K562 (cell line): ENCODE results near the gene PRKCB. TPM values are rescaled to one million over a fixed set of nuclear protein-coding genes. Genes with fewer than 3 reads are reported as not detected.
A peak's percentile ranks its signal among the peaks of the same experiment; 100 is the strongest.

Experiments
- ATAC-seq: fragments of 200-7000 bp; cut with Tn5 transposase; 3 replicates; pipeline ENCODE4 v1.9.1; 2020; ENCODE audit warnings: moderate library complexity
- BruUV-seq: library from RNA; stranded (reverse); fragments of 400-500 nt; replicated peaks from 2 replicates; lab custom pipeline; 2021; lab: Mats Ljungman, UMichigan
- CTCF ChIA-PET: fragments of 300-600 bp; formaldehyde crosslinking; extraction: SDS; loops from one replicate; lab custom pipeline; 2021; ENCODE audit warnings: low intra/inter-chr PET ratio; lab: Yijun Ruan, JAX
- POLR2A ChIA-PET: fragments of 300-600, 350-650 bp; sonication (Branson Sonifier 250); formaldehyde crosslinking; extraction: SDS; loops from one replicate; lab custom pipeline; 2021; ENCODE audit warnings: antibody characterized with exemption, inconsistent platforms; lab: Yijun Ruan, JAX
- DNase-seq, 4 experiments: peaks; one replicate each; pipeline versions ENCODE4 v3.0.0 to v3.0.0-alpha.2; 2011 to 2018; ENCODE audit warnings: low spot score in 3 of 4, mixed read lengths in 3 of 4; ENCODE audit errors: extremely low read depth in 1 of 4
- FAIRE-seq: peaks from 2 replicates; lab custom pipeline; 2011; peaks lifted over from hg19 to GRCh38; lab: Jason Lieb, UNC
- H2AFZ ChIP-seq: 2 replicates; pipeline ENCODE4 v1.6.0; 2011; ENCODE audit warnings: low read depth, low read length, control low read depth, inconsistent platforms
- H3K27ac ChIP-seq: fragments of 200-600 bp; 3 replicates; pipeline ENCODE4 v1.8.0; 2011; ENCODE audit warnings: low read depth, mild to moderate bottlenecking, control low read depth, inconsistent platforms, low read length, moderate library complexity, mixed read lengths; ENCODE audit errors: extremely low read depth
- H3K27me3 ChIP-seq, 2 experiments: fragments of 300-600 bp in 1 of 2; 2 replicates in 1 of 2; 3 replicates in 1 of 2; pipeline versions ENCODE4 v1.6.0 to v1.8.0; 2011; ENCODE audit warnings: inconsistent platforms in 2 of 2, low read length in 2 of 2, mild to moderate bottlenecking in 1 of 2, mixed read lengths in 1 of 2, moderate library complexity in 1 of 2; ENCODE audit not compliant: control insufficient read depth in 2 of 2, insufficient read depth in 2 of 2
- H3K36me3 ChIP-seq: fragments of 300-600 bp; 3 replicates; pipeline ENCODE4 v1.8.0; 2011; ENCODE audit warnings: mild to moderate bottlenecking, low read length, inconsistent platforms; ENCODE audit not compliant: control insufficient read depth, insufficient read depth
- H3K4me1 ChIP-seq, 2 experiments: fragments of 200-600 bp in 1 of 2; replicated peaks in 1 of 2; 2 replicates in 1 of 2; 3 replicates in 1 of 2; pipeline versions ENCODE4 v1.5.1 to v1.8.0; 2011; ENCODE audit warnings: inconsistent platforms in 2 of 2, low read length in 2 of 2, mild to moderate bottlenecking in 1 of 2, mixed read lengths in 1 of 2, moderate library complexity in 1 of 2; ENCODE audit not compliant: control insufficient read depth in 2 of 2, insufficient read depth in 2 of 2
- H3K4me2 ChIP-seq: 2 replicates; pipeline ENCODE4 v1.6.1; 2011; ENCODE audit warnings: low read length, control low read depth, inconsistent platforms, mixed read lengths; ENCODE audit not compliant: insufficient read depth
- H3K4me3 ChIP-seq: fragments of 200-600 bp; sonication (generic), shearing (Covaris generic); 2 replicates; pipeline ENCODE4 v1.5.1; 2016; ENCODE audit warnings: control low read depth, inconsistent platforms
- H3K79me2 ChIP-seq: fragments of 200-600 bp; 3 replicates; pipeline ENCODE4 v1.8.0; 2011; ENCODE audit warnings: low read length, inconsistent platforms; ENCODE audit not compliant: control insufficient read depth, insufficient read depth
- H3K9ac ChIP-seq, 2 experiments: 2 replicates each; pipeline versions ENCODE4 v1.6.0 to v1.6.1; 2011; ENCODE audit warnings: low read depth in 2 of 2, low read length in 2 of 2, control low read depth in 1 of 2, inconsistent platforms in 1 of 2, mild to moderate bottlenecking in 1 of 2, mixed read lengths in 1 of 2; ENCODE audit not compliant: insufficient read depth in 1 of 2
- H3K9me1 ChIP-seq: one replicate; pipeline ENCODE4 v1.6.0; 2011; ENCODE audit warnings: inconsistent platforms, mild to moderate bottlenecking, low read length, moderate library complexity; ENCODE audit not compliant: control insufficient read depth, insufficient read depth
- H3K9me3 ChIP-seq: replicated peaks from 2 replicates; pipeline ENCODE4 v1.5.1; 2011; ENCODE audit warnings: low read depth, low read length, inconsistent platforms; ENCODE audit not compliant: control insufficient read depth, insufficient read depth
- H4K20me1 ChIP-seq: replicated peaks from 2 replicates; pipeline ENCODE4 v1.6.1; 2011; ENCODE audit warnings: low read length, inconsistent platforms, mixed read lengths; ENCODE audit not compliant: control insufficient read depth, insufficient read depth
- CTBP1 ChIP-seq: fragments of 450-650 bp; IDR thresholded peaks from 2 replicates; pipeline ENCODE4 v1.6.1; 2016; ENCODE audit warnings: borderline replicate concordance
- EHMT2 ChIP-seq: fragments of 450-650 bp; IDR thresholded peaks from 2 replicates; pipeline ENCODE4 v1.6.1; 2018; ENCODE audit warnings: antibody characterized with exemption
- KDM1A ChIP-seq, 2 experiments: fragments of 450-650 bp; IDR thresholded peaks; 2 replicates each; pipeline ENCODE4 v1.6.1; 2016; ENCODE audit warnings: mild to moderate bottlenecking in 2 of 2
- RBM17 ChIP-seq: fragments of 200-400 bp; formaldehyde crosslinking; IDR thresholded peaks from 2 replicates; pipeline ENCODE4 v1.6.1; 2017; ENCODE audit warnings: low read depth, mild to moderate bottlenecking, low read length, borderline replicate concordance
- ZNF232 ChIP-seq: sonication (generic); formaldehyde crosslinking; IDR thresholded peaks from 2 replicates; pipeline ENCODE4 v1.8.0; 2022; ENCODE audit warnings: mild to moderate bottlenecking, missing genetic modification reagents
- ZNF766 ChIP-seq: fragments of 200-800 bp; sonication (Bioruptor generic); conservative IDR thresholded peaks from 2 replicates; pipeline ENCODE4 v1.6.1; 2016; ENCODE audit warnings: missing genetic modification characterization, missing compliant biosample characterization
- WGBS: fragments of 100-300 bp; shearing (Covaris generic); methylation state at CpG from one replicate; pipeline ENCODE4 v1.1.6; 2016; ENCODE audit warnings: low coverage, mixed read lengths; ENCODE audit not compliant: insufficient coverage; ENCODE audit errors: missing lambda C conversion rate; 5-methylcytosine and 5-hydroxymethylcytosine counted together
- in situ Hi-C: fragments of 300-500 bp; cut with MboI; formaldehyde crosslinking; loops from 4 replicates; pipeline ENCODE4 v1.15.0; 2018; ENCODE audit warnings: inconsistent platforms, mixed read lengths
- intact Hi-C: fragments of 100-400 bp; cut with micrococcal nuclease; formaldehyde crosslinking; loops from 2 replicates; pipeline ENCODE4 v1.14.2; 2022
- polyA plus RNA-seq, 8 experiments: library from polyadenylated mRNA; depleted of rRNA in 4 of 8; stranded (reverse) in 5 of 8; unstranded in 3 of 8; fragments of >200 nt; fragmentation: Nextera tagmentation in 2 of 8; fragmentation: Illumina TruSeq in 1 of 8; extraction: Ambion mirVana in 2 of 8; extraction: Trizol in 1 of 8; gene quantifications; 2 replicates each; pipeline versions ENCODE4 v1.2.1 to v1.2.3, GENCODE V29; 2011 to 2014; ENCODE audit warnings: inconsistent platforms in 1 of 8, missing spikeins in 1 of 8
- total RNA-seq, 7 experiments: library from RNA; depleted of rRNA in 6 of 7; stranded (reverse); fragments of >200 nt in 6 of 7; fragmentation: Illumina TruSeq in 2 of 7; extraction: Trizol in 2 of 7; gene quantifications; 2 replicates each; pipeline versions ENCODE4 v1.2.1 to v1.2.3, GENCODE V29; 2011 to 2021; ENCODE audit warnings: low replicate concordance in 1 of 7
- TF ChIP-seq, protein P1 (sequence below), 2 experiments: fragments of 450-650 bp; formaldehyde crosslinking in 1 of 2; IDR thresholded peaks; 2 replicates each; pipeline versions ENCODE4 v1.4.0 to v1.6.1; 2014 to 2020; ENCODE audit warnings: mild to moderate bottlenecking in 2 of 2, borderline replicate concordance in 1 of 2, low read depth in 1 of 2
- TF ChIP-seq, protein P2 (sequence below): fragments of 250-450 bp; sonication (Bioruptor Pico); IDR thresholded peaks from 2 replicates; pipeline ENCODE4 v1.8.0; 2021; ENCODE audit warnings: moderate library complexity, mild to moderate bottlenecking, inconsistent platforms
- TF ChIP-seq, protein P3 (sequence below): sonication (generic); formaldehyde crosslinking; IDR thresholded peaks from 2 replicates; pipeline ENCODE4 v1.8.1; 2022; ENCODE audit warnings: missing genetic modification reagents

PRKCB gene
- total and polyA plus RNA-seq, 9 of the 15 experiments (the other 6 are each of a cell fraction or from before 2014, with no cell fraction given): 49.9 to 276 (median 148) TPM

DNA sequence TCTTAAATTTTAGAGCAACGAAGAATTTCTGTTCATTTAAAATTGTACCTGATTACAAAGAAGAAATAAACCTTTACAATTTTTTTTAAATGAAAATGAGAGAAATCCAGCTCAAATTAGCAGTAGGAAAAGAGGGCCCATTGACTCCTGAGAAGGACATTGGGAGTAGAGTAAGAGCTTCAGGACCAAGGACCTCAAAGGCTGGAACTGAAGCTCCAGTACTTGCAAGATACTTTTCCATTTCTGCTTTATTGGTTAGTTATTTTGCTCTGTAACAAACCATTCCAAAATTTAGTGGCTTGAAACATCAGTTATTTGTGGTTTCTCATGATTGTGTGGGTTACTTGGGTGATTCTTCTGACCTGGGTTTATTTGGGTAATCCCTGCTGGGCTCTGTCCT is 165.9 kb downstream of the PRKCB start:
- ChIA-PET CTCF (no interaction called here), POLR2A (interaction anchor here (0.6 to 1.1 kb wide), 5 partner anchors 8 to 565 kb away, joined by 3 to 6 read pairs (median 4); no protein-coding TSS in a partner anchor)
- TF ChIP-seq CTBP1: no peak
- TF ChIP-seq, protein P1, sequence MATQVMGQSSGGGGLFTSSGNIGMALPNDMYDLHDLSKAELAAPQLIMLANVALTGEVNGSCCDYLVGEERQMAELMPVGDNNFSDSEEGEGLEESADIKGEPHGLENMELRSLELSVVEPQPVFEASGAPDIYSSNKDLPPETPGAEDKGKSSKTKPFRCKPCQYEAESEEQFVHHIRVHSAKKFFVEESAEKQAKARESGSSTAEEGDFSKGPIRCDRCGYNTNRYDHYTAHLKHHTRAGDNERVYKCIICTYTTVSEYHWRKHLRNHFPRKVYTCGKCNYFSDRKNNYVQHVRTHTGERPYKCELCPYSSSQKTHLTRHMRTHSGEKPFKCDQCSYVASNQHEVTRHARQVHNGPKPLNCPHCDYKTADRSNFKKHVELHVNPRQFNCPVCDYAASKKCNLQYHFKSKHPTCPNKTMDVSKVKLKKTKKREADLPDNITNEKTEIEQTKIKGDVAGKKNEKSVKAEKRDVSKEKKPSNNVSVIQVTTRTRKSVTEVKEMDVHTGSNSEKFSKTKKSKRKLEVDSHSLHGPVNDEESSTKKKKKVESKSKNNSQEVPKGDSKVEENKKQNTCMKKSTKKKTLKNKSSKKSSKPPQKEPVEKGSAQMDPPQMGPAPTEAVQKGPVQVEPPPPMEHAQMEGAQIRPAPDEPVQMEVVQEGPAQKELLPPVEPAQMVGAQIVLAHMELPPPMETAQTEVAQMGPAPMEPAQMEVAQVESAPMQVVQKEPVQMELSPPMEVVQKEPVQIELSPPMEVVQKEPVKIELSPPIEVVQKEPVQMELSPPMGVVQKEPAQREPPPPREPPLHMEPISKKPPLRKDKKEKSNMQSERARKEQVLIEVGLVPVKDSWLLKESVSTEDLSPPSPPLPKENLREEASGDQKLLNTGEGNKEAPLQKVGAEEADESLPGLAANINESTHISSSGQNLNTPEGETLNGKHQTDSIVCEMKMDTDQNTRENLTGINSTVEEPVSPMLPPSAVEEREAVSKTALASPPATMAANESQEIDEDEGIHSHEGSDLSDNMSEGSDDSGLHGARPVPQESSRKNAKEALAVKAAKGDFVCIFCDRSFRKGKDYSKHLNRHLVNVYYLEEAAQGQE (IDR thresholded peaks at IDR 0.05; ENCODE audit: borderline replicate concordance): peak; percentile 78
- TF ChIP-seq, protein P1 (CRISPR knock-in tag; IDR thresholded peaks at IDR 0.05; ENCODE audit: low read depth): no peak
- TF ChIP-seq, protein P2, sequence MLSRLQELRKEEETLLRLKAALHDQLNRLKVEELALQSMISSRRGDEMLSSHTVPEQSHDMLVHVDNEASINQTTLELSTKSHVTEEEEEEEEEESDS (CRISPR knock-in tag): no peak
- TF ChIP-seq EHMT2: peak; percentile 34; the same call in 1 of the 2 replicates
- TF ChIP-seq ZNF232 (CRISPR knock-in tag): no peak
- TF ChIP-seq, protein P3, sequence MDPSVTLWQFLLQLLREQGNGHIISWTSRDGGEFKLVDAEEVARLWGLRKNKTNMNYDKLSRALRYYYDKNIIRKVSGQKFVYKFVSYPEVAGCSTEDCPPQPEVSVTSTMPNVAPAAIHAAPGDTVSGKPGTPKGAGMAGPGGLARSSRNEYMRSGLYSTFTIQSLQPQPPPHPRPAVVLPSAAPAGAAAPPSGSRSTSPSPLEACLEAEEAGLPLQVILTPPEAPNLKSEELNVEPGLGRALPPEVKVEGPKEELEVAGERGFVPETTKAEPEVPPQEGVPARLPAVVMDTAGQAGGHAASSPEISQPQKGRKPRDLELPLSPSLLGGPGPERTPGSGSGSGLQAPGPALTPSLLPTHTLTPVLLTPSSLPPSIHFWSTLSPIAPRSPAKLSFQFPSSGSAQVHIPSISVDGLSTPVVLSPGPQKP (CRISPR knock-in tag): no peak
- 0 out of 2 replicates have a peak, but pooled peaks have one; percentile 4 for TF ChIP-seq ZNF766 (CRISPR knock-in tag)
- no peak for TF ChIP-seq RBM17
- no peak for TF ChIP-seq KDM1A (IDR thresholded peaks at IDR 0.05)
- 83% methylated on average over 1 of the region's 1 CpG for WGBS
- intact Hi-C loops: no loop called here
- no peak overlapping the region for H3K27ac ChIP-seq
- peak; percentile 12; the same call in 1 of the 3 replicates for ATAC-seq
- DNase-seq: no peak
- BruUV-seq: no TSS peak
- peaks cover 8 to 17% of the 10 kb centered on the region in 2 experiments; a peak in 3 of 5 replicates for H3K4me1 ChIP-seq
- H3K79me2 ChIP-seq: peaks cover 66% of the 10 kb centered on the region
- H3K36me3 ChIP-seq: peaks cover 80% of the 10 kb centered on the region
- no peaks in the 10 kb centered on the region for H3K27me3 ChIP-seq
- H3K4me2 ChIP-seq: no peak overlapping the region
- no peaks in the 10 kb centered on the region for H3K9me3 ChIP-seq
- H2AFZ ChIP-seq: no peak overlapping the region
- no peaks in the 10 kb centered on the region; the same call in 1 of the 2 replicates for H4K20me1 ChIP-seq
- peak overlapping the region in 1 of 2 experiments; percentile 3; a peak in 1 of 4 replicates for H3K9ac ChIP-seq
- H3K9me1 ChIP-seq: peaks cover 6% of the 10 kb centered on the region
- FAIRE-seq: no peak
- no peak overlapping the region for H3K4me3 ChIP-seq
- in situ Hi-C loops: no loop called here
